ENCODE measurements around the gene AGBL1. TPM values are rescaled to one million over a fixed set of nuclear protein-coding genes. Genes with fewer than 3 reads are reported as not detected.

Gene AGBL1
- total RNA-seq, 1 donor from 2014 or later, result 5.5 TPM

DNA sequence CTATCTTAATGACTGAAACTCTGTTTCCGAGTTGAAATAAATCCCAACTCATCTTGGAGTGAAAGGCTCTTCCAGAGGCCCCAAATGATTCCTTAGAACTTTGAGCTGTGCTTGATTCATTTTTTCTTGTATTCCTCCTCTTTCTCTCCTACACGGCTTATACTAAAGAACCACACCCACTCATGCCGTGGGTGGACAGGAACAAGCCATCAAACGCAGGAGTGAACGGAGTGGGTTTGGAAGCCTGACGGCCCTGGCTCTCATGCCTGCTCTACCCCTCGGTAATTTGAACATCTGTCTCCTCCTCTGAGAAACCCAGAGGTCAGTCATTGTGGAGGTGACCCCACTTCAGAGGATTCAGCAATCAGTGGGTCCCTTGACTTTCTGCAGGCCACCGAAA is 236.5 kb downstream of the AGBL1 start:
- Histone ChIP-seq H4K20me1 (ENCODE audit: low read depth) (no peaks in the 10 kb centered on the region), H3K4me1 (peaks cover 28% of the 10 kb centered on the region), H2AFZ (replicated peaks) (no peak overlapping the region), H3K4me2 (no peak overlapping the region), H3K27me3 (no peaks in the 10 kb centered on the region), H3K27ac (no peak overlapping the region), H3F3A (ENCODE audit: low read depth) (no peaks in the 10 kb centered on the region), H3K36me3 (no peaks in the 10 kb centered on the region), H3K9me3 (ENCODE audit: low read depth) (no peaks in the 10 kb centered on the region), H3K4me3 (no peak overlapping the region), H3K9ac (no peak overlapping the region), H3K79me2 (ENCODE audit: low read depth) (no peaks in the 10 kb centered on the region)
- Mint-ChIP-seq H3K27me3 (ENCODE audit: insufficient read depth, low read depth) (no peaks in the 10 kb centered on the region), H3K4me1 (peaks cover 19% of the 10 kb centered on the region), H3K36me3 (no peaks in the 10 kb centered on the region), H3K9me3 (no peaks in the 10 kb centered on the region), H3K4me3 (no peak overlapping the region), H3K27ac (peak overlapping the region; percentile 74)
- no peak for TF ChIP-seq CTCF (IDR thresholded peaks at IDR 0.05)
- TF ChIP-seq EZH2phosphoT487 (IDR thresholded peaks at IDR 0.05), result no peak
- TF ChIP-seq EZH2 (IDR thresholded peaks at IDR 0.05), result no peak
- DNase-seq (ENCODE audit: low spot score), result no peak

DNA sequence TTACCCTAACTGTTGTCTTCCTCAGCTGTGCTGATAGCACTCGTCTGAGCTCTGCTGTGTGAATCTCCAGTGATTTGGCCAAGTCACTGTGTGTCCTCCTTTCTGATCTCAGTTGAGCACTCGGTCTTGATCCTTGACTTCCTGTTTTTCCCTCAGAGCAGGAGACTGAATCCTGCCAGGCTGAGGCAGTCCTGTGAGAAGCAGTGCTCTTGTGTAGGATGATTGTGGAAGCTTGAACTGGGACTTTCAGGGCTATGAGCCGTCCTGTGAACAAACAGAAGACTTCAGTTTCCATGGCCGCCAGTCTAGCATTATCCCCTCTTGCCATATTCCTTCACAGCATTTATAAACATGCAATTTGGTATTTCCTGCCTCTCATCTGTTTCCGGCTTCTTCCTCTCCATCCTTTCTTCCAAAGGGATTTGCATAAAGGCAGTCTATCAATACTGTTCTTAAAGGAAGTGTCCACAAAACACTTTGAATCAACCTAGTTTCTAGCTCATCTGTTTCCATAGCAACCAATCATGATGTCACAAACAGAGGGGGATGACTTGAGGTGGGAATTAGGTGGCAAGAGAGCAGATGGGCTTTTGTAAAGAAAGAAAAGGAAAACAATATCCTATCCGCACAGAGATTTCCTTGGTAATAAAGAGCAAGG is 237.2 kb downstream of the AGBL1 start:
- no peak overlapping the region for H3K27ac ChIP-seq
- H3K4me1 ChIP-seq, result peaks cover 26% of the 10 kb centered on the region
- H3K27ac Mint-ChIP-seq, result peak overlapping the region; percentile 15

GRCh38 chr15:86317384-86317740 is 237.7 kb downstream of the AGBL1 start:
- Mint-ChIP-seq H3K36me3 (no peaks in the 10 kb centered on the region), H3K4me1 (peaks cover 19% of the 10 kb centered on the region), H3K9me3 (no peaks in the 10 kb centered on the region), H3K27me3 (ENCODE audit: insufficient read depth, low read depth) (peaks cover 2% of the 10 kb centered on the region), H3K27ac (peak overlapping the region; percentile 15), H3K4me3 (no peak overlapping the region)
- no peak overlapping the region for H3K4me3 ChIP-seq
- no peaks in the 10 kb centered on the region for H4K20me1 ChIP-seq (ENCODE audit: low read depth)
- no peak overlapping the region for H3K4me2 ChIP-seq
- H3F3A ChIP-seq (ENCODE audit: low read depth), result no peaks in the 10 kb centered on the region
- peaks cover 21% of the 10 kb centered on the region for H3K4me1 ChIP-seq
- no peaks in the 10 kb centered on the region for H3K36me3 ChIP-seq
- no peak overlapping the region for H3K9ac ChIP-seq
- H3K79me2 ChIP-seq (ENCODE audit: low read depth), result no peaks in the 10 kb centered on the region
- TF ChIP-seq EZH2 (IDR thresholded peaks at IDR 0.05), result no peak
- TF ChIP-seq EZH2phosphoT487 (IDR thresholded peaks at IDR 0.05), result no peak
- TF ChIP-seq CTCF (IDR thresholded peaks at IDR 0.05), result no peak
- DNase-seq (ENCODE audit: low spot score), result no peak
- no peaks in the 10 kb centered on the region for H3K27me3 ChIP-seq
- peak overlapping the region; percentile 37 for H2AFZ ChIP-seq (replicated peaks)
- no peaks in the 10 kb centered on the region for H3K9me3 ChIP-seq (ENCODE audit: low read depth)
- no peak overlapping the region for H3K27ac ChIP-seq

More for the DNA sequence above, 237.2 kb downstream of the AGBL1 start:
- TF ChIP-seq CTCF (IDR thresholded peaks at IDR 0.05) (no peak), EZH2phosphoT487 (IDR thresholded peaks at IDR 0.05) (no peak), EZH2 (IDR thresholded peaks at IDR 0.05) (no peak)
- DNase-seq (ENCODE audit: low spot score), result peak; percentile 44
- Histone ChIP-seq H3K9me3 (ENCODE audit: low read depth) (no peaks in the 10 kb centered on the region), H3K4me2 (no peak overlapping the region), H3F3A (ENCODE audit: low read depth) (no peaks in the 10 kb centered on the region), H3K9ac (no peak overlapping the region), H3K27me3 (no peaks in the 10 kb centered on the region), H3K36me3 (no peaks in the 10 kb centered on the region), H4K20me1 (ENCODE audit: low read depth) (no peaks in the 10 kb centered on the region), H3K79me2 (ENCODE audit: low read depth) (no peaks in the 10 kb centered on the region), H2AFZ (replicated peaks) (peak overlapping the region; percentile 37), H3K4me3 (no peak overlapping the region)
- H3K36me3 Mint-ChIP-seq, result no peaks in the 10 kb centered on the region
- H3K27me3 Mint-ChIP-seq (ENCODE audit: insufficient read depth, low read depth), result peaks cover 2% of the 10 kb centered on the region
- H3K9me3 Mint-ChIP-seq, result no peaks in the 10 kb centered on the region
- H3K4me1 Mint-ChIP-seq, result peaks cover 19% of the 10 kb centered on the region
- H3K4me3 Mint-ChIP-seq, result no peak overlapping the region

All from neural progenitor cell (in vitro differentiated cells).